HCT116 (cell line): Measurements from ENCODE around the gene COL16A1. TPM values are rescaled to one million over a fixed set of nuclear protein-coding genes. Genes with fewer than 3 reads are reported as not detected.

Source experiments
- ATAC-seq: fragments of 200-7000 bp; cut with Tn5 transposase; 2 replicates; pipeline ENCODE4 v1.9.1; 2020; ENCODE audit warnings: mild to moderate bottlenecking, moderate library complexity
- BruUV-seq: library from RNA; stranded (reverse); fragments of 400-500 nt; replicated peaks from 2 replicates; lab custom pipeline; 2021; lab: Mats Ljungman, UMichigan
- CTCF ChIA-PET: fragments of 300-600 bp; sonication (Branson Sonifier 250); formaldehyde crosslinking; loops from one replicate; lab custom pipeline; 2021; ENCODE audit warnings: antibody characterized with exemption; lab: Charles Lee
- POLR2A ChIA-PET: fragments of 300-600, 350-600 bp; sonication (Branson Sonifier 250); formaldehyde crosslinking; loops from one replicate; lab custom pipeline; 2021; ENCODE audit warnings: antibody characterized with exemption; lab: Charles Lee
- RAD21 ChIA-PET, 2 experiments: fragments of 300-600 bp; sonication (Branson Sonifier 250); formaldehyde crosslinking; loops; one replicate each; lab custom pipeline; 2023; ENCODE audit warnings: low total read pairs in 2 of 2; ENCODE audit not compliant: uncharacterized antibody in 2 of 2, unreplicated experiment in 2 of 2, low non-redundant PET in 1 of 2; lab: Charles Lee
- DNase-seq: peaks from one replicate; pipeline ENCODE4 v3.0.0-alpha.2; 2010; ENCODE audit warnings: low read depth, low spot score
- H2AFZ ChIP-seq: fragments of 200-600 bp; shearing (Covaris generic), sonication (generic); 2 replicates; pipeline ENCODE4 v1.6.1; 2017; ENCODE audit warnings: low read depth, mixed run types, mixed read lengths, antibody characterized with exemption, low read length; ENCODE audit not compliant: poor library complexity, severe bottlenecking
- H3K27ac ChIP-seq: 2 replicates; pipeline ENCODE4 v1.5.1; 2012; ENCODE audit warnings: low read depth, low read length
- H3K27me3 ChIP-seq: fragments of 200-600 bp; sonication (generic); 2 replicates; pipeline ENCODE4 v1.6.1; 2016; ENCODE audit warnings: mixed run types, low read length, mixed read lengths; ENCODE audit not compliant: insufficient read depth
- H3K36me3 ChIP-seq, 2 experiments: fragments of 200-500 bp in 1 of 2; fragments of 200-600 bp in 1 of 2; sonication (Bioruptor generic) in 1 of 2; sonication (generic) in 1 of 2; 2 replicates each; pipeline versions ENCODE4 v1.5.1 to v1.6.1; 2014 to 2016; ENCODE audit warnings: low read length in 2 of 2, inconsistent platforms in 1 of 2, mixed read lengths in 1 of 2, mixed run types in 1 of 2; ENCODE audit not compliant: insufficient read depth in 2 of 2, control insufficient read depth in 1 of 2
- H3K4me1 ChIP-seq, 2 experiments: fragments of 200-600 bp in 1 of 2; sonication (generic) in 1 of 2; 2 replicates each; pipeline versions ENCODE4 v1.5.1 to v1.6.1; 2012 to 2017; ENCODE audit warnings: low read length in 2 of 2, inconsistent platforms in 1 of 2, mild to moderate bottlenecking in 1 of 2, mixed read lengths in 1 of 2, mixed run types in 1 of 2, moderate library complexity in 1 of 2; ENCODE audit not compliant: insufficient read depth in 2 of 2, control insufficient read depth in 1 of 2
- H3K4me2 ChIP-seq: fragments of 200-600 bp; sonication (generic); 2 replicates; pipeline ENCODE4 v1.6.1; 2017; ENCODE audit warnings: mixed run types, low read length, mixed read lengths
- H3K4me3 ChIP-seq, 2 experiments: fragments of 200-600 bp in 1 of 2; sonication (generic) in 1 of 2; replicated peaks in 1 of 2; 2 replicates each; pipeline ENCODE4 v1.5.1; 2011 to 2016; ENCODE audit warnings: low read length in 2 of 2, control low read depth in 1 of 2, low read depth in 1 of 2, mild to moderate bottlenecking in 1 of 2, mixed read lengths in 1 of 2, mixed run types in 1 of 2
- H3K79me2 ChIP-seq: fragments of 200-600 bp; sonication (generic); 2 replicates; pipeline ENCODE4 v1.6.1; 2017; ENCODE audit warnings: mild to moderate bottlenecking, mixed run types, low read length, moderate library complexity, mixed read lengths; ENCODE audit not compliant: insufficient read depth
- H3K9ac ChIP-seq: fragments of 200-600 bp; sonication (generic); 2 replicates; pipeline ENCODE4 v1.6.1; 2016; ENCODE audit warnings: low read length, mixed read lengths
- H3K9me2 ChIP-seq: fragments of 200-600 bp; sonication (generic), shearing (Covaris generic); 2 replicates; pipeline ENCODE4 v1.6.1; 2017; ENCODE audit warnings: mixed run types, mild to moderate bottlenecking, moderate library complexity; ENCODE audit not compliant: insufficient read depth
- H3K9me3 ChIP-seq, 2 experiments: fragments of 200-500 bp in 1 of 2; fragments of 200-600 bp in 1 of 2; sonication (Bioruptor generic) in 1 of 2; sonication (generic) in 1 of 2; 2 replicates each; pipeline ENCODE4 v1.6.1; 2014 to 2017; ENCODE audit warnings: low read length in 2 of 2, mixed read lengths in 2 of 2, inconsistent platforms in 1 of 2, low read depth in 1 of 2, mild to moderate bottlenecking in 1 of 2, mixed run types in 1 of 2, moderate library complexity in 1 of 2; ENCODE audit not compliant: control insufficient read depth in 1 of 2, insufficient read depth in 1 of 2
- H4K20me1 ChIP-seq: fragments of 200-600 bp; sonication (generic), shearing (Covaris generic); 2 replicates; pipeline ENCODE4 v1.6.1; 2017; ENCODE audit warnings: mixed run types, mild to moderate bottlenecking, moderate library complexity; ENCODE audit not compliant: insufficient read depth
- CBX3 ChIP-seq: IDR thresholded peaks from 2 replicates; pipeline ENCODE4 v1.6.1; 2012; ENCODE audit warnings: low read depth
- CTCF ChIP-seq, 3 experiments: fragments of 200-600 bp in 1 of 3; sonication (generic) in 1 of 3; IDR thresholded peaks in 2 of 3; conservative IDR thresholded peaks in 1 of 3; 2 replicates each; pipeline ENCODE4 v1.5.1; 2012 to 2017; ENCODE audit warnings: low read depth in 2 of 3, low read length in 2 of 3, antibody characterized with exemption in 1 of 3, borderline replicate concordance in 1 of 3, control low read depth in 1 of 3, mild to moderate bottlenecking in 1 of 3, mixed read lengths in 1 of 3, mixed run types in 1 of 3, moderate library complexity in 1 of 3; ENCODE audit not compliant: insufficient read depth in 1 of 3
- EGR1 ChIP-seq: IDR thresholded peaks from 2 replicates; pipeline ENCODE4 v1.6.1; 2012; ENCODE audit warnings: low read depth
- POLR2A ChIP-seq: IDR thresholded peaks from 2 replicates; pipeline ENCODE4 v1.7.0; 2011; ENCODE audit warnings: borderline replicate concordance; ENCODE audit not compliant: insufficient read depth, insufficient read length; ENCODE audit errors: extremely low read depth
- REST ChIP-seq: IDR thresholded peaks from 2 replicates; pipeline ENCODE4 v1.6.1; 2012; ENCODE audit warnings: low read depth
- YY1 ChIP-seq: IDR thresholded peaks from 2 replicates; pipeline ENCODE4 v1.6.1; 2011; ENCODE audit warnings: low read length, low read depth, moderate library complexity, mild to moderate bottlenecking; ENCODE audit not compliant: insufficient replicate concordance; ENCODE audit errors: extremely low read depth
- intact Hi-C: fragments of 100-400 bp; cut with micrococcal nuclease; formaldehyde crosslinking; loops from 2 replicates; pipeline ENCODE4 v1.10.0; 2022
- total RNA-seq: library from RNA; stranded (reverse); gene quantifications from one replicate; pipeline ENCODE4 v1.2.1, GENCODE V29; 2021; ENCODE audit not compliant: unreplicated experiment

Gene COL16A1
- total RNA-seq, 1 experiment from 2014 or later: 2.2 TPM

- no peaks in the 10 kb centered on the region for H3K79me2 ChIP-seq
- H3K4me2 ChIP-seq: no peak overlapping the region
- ChIA-PET POLR2A (no interaction called here), RAD21 (interaction anchor here in 1 of 2 experiments (0.6 kb wide), 1 partner anchor 38 kb away, joined by 11 read pairs; no protein-coding TSS in a partner anchor), CTCF (no interaction called here)
- H3K9me2 ChIP-seq: no peaks in the 10 kb centered on the region
- H4K20me1 ChIP-seq: no peaks in the 10 kb centered on the region
- no peak overlapping the region for H3K9ac ChIP-seq
- TF ChIP-seq REST (no peak), YY1 (no peak), CTCF (IDR thresholded peaks at IDR 0.05 in 2 of 3, conservative IDR thresholded peaks at IDR 0.05 in 1 of 3; ENCODE audit: borderline replicate concordance in 1 of 3, insufficient read depth in 1 of 3, low read depth in 2 of 3, low read length in 2 of 3) (no peak), POLR2A (no peak), CBX3 (no peak), EGR1 (no peak)
- peaks cover 11 to 17% of the 10 kb centered on the region in 2 experiments for H3K4me1 ChIP-seq
- no peak overlapping the region for H3K4me3 ChIP-seq
- intact Hi-C loops: no loop called here
- H3K27me3 ChIP-seq: no peaks in the 10 kb centered on the region
- DNase-seq (no peak), ATAC-seq (no peak)
- H2AFZ ChIP-seq: no peak overlapping the region
- H3K9me3 ChIP-seq: no peaks in the 10 kb centered on the region
- no peak overlapping the region for H3K27ac ChIP-seq
- BruUV-seq: no TSS peak
- H3K36me3 ChIP-seq: no peaks in the 10 kb centered on the region
Measured at GRCh38 chr1:31750858-31751510, 47.2 kb upstream of the COL16A1 start.
